ENCODE measurements around the gene INSR. TPM values are rescaled to one million over a fixed set of nuclear protein-coding genes. Genes with fewer than 3 reads are reported as not detected.

Gene INSR
- total RNA-seq, 1 experiment from 2014 or later = 8.4 TPM

DNA sequence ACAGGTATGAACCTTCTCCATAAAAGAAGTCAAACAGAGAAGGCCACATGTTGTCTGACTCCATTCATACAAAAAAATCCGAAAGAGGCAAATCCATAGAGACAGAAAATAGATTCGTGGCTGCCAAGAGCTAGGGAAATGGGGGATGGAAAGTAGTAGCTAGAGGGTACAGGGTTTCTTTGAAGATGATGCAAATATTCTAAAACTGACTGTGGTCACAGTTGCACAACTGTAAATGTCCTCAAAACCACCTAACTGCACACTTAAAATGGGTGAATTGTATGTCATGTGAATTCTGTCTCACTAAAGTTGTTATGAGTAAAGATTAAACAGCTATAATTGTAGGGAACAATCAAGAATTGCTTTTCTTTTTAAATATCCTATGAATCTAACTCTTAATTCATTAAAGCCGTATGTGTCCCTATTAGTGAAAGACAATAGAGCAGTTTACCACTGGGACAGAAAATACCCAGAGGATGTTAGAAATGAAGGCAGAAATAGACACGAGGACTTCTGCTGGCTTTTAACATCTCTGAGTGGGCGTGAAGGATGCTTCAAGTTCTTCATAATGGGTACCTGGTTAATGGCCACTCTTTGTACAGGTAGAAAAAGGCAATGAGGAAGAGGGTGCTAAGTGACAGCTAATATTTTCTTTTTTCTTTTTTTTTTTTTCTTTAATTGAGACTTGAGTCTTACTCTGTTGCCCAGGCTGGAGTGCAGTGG, 21.2 kb downstream of the INSR start:
- DNase-seq = no peak
- Mint-ChIP-seq H3K4me3 (ENCODE audit: low read depth, unreplicated experiment) (no peak overlapping the region), H3K27me3 (ENCODE audit: unreplicated experiment) (no peaks in the 10 kb centered on the region), H3K27ac (ENCODE audit: unreplicated experiment) (no peak overlapping the region), H3K36me3 (ENCODE audit: insufficient read depth, unreplicated experiment) (no peaks in the 10 kb centered on the region), H3K4me1 (ENCODE audit: low read depth, unreplicated experiment) (no peaks in the 10 kb centered on the region), H3K9me3 (ENCODE audit: low read depth, unreplicated experiment) (no peaks in the 10 kb centered on the region)
- intact Hi-C loops (cut with micrococcal nuclease; ENCODE audit: unreplicated experiment) = no loop called here
- TF ChIP-seq, protein P1, sequence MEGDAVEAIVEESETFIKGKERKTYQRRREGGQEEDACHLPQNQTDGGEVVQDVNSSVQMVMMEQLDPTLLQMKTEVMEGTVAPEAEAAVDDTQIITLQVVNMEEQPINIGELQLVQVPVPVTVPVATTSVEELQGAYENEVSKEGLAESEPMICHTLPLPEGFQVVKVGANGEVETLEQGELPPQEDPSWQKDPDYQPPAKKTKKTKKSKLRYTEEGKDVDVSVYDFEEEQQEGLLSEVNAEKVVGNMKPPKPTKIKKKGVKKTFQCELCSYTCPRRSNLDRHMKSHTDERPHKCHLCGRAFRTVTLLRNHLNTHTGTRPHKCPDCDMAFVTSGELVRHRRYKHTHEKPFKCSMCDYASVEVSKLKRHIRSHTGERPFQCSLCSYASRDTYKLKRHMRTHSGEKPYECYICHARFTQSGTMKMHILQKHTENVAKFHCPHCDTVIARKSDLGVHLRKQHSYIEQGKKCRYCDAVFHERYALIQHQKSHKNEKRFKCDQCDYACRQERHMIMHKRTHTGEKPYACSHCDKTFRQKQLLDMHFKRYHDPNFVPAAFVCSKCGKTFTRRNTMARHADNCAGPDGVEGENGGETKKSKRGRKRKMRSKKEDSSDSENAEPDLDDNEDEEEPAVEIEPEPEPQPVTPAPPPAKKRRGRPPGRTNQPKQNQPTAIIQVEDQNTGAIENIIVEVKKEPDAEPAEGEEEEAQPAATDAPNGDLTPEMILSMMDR (IDR thresholded peaks at IDR 0.05; ENCODE audit: unreplicated experiment) = no peak
- CTCF ChIA-PET = no interaction called here
- no TSS peak for BruUV-seq (replicated peaks)

DNA sequence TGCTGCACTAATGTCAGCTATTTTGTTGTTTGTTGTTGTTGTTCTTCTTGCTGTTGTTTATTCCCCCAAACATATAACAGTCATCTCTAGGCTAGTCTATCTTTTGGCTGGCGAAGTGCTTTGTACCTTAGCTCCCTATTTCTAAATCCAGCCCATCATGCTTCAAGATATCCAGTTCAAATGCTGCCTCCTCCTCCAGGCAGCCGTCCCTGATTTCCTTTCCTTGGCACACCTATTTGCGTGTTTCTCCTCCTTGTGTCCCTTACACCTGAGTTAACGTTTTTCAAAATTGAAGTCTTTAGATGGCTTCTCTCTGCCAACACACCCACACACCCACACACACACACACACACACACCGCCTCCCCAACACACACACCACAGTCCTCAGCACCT, 25.5 kb downstream of the INSR start:
- H3K36me3 Mint-ChIP-seq (ENCODE audit: insufficient read depth, unreplicated experiment) = no peaks in the 10 kb centered on the region
- BruUV-seq (replicated peaks) = no TSS peak
- CTCF ChIA-PET = no interaction called here
- DNase-seq = no peak
- H3K4me1 Mint-ChIP-seq (ENCODE audit: low read depth, unreplicated experiment) = no peaks in the 10 kb centered on the region
- TF ChIP-seq, protein P1 (IDR thresholded peaks at IDR 0.05; ENCODE audit: unreplicated experiment) = no peak
- H3K27me3 Mint-ChIP-seq (ENCODE audit: unreplicated experiment) = no peaks in the 10 kb centered on the region
- H3K9me3 Mint-ChIP-seq (ENCODE audit: low read depth, unreplicated experiment) = no peaks in the 10 kb centered on the region
- H3K4me3 Mint-ChIP-seq (ENCODE audit: low read depth, unreplicated experiment) = no peak overlapping the region
- no peak overlapping the region for H3K27ac Mint-ChIP-seq (ENCODE audit: unreplicated experiment)
- intact Hi-C loops (cut with micrococcal nuclease; ENCODE audit: unreplicated experiment) = no loop called here

DNA sequence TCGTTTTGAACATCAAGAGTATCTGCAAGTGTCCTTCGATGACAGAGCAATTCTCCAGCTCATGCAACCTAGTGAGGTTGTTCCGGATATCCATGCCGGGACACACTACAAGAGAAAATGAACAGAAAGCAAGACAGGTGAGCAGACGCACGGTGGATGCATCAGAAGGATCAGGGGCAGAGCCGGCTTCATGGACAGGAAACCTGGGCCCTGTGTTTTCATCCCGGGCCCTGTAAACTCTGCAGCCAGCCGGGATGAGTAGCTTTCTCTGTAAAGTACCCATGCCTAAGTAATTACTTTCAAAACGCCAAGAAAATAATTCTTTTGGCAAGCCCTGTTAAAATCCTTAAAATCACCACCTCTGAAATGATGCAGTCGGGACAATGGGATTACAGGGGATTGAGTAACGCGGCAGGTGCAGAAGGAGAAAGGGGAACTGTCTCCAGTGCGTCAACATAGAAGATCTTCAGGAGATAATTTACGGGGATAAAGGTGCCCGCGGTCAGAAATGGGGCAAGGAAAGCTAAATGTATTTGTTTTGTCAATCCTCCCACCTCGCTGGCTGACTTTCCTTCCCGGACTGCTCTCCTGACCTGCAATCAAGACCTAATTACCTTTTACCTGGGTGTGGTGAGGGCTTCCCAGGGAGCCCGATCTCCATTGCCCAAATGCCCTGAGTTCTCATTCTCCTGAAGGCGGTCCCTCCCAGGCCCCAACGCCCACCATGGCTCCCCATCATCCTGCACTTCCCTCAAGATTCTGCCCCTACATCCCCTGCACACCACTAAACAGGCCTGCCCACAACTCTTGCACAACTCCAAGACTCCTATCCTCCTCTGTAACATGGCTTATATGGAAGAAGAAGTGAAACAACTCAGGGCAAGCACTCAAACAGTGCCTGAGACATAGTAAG, 26.2 kb downstream of the INSR start:
- TF ChIP-seq, protein P1 (IDR thresholded peaks at IDR 0.05; ENCODE audit: unreplicated experiment) = no peak
- H3K36me3 Mint-ChIP-seq (ENCODE audit: insufficient read depth, unreplicated experiment) = no peaks in the 10 kb centered on the region
- CTCF ChIA-PET = no interaction called here
- H3K4me1 Mint-ChIP-seq (ENCODE audit: low read depth, unreplicated experiment) = no peaks in the 10 kb centered on the region
- BruUV-seq (replicated peaks) = no TSS peak
- no peaks in the 10 kb centered on the region for H3K27me3 Mint-ChIP-seq (ENCODE audit: unreplicated experiment)
- intact Hi-C loops (cut with micrococcal nuclease; ENCODE audit: unreplicated experiment) = no loop called here
- H3K4me3 Mint-ChIP-seq (ENCODE audit: low read depth, unreplicated experiment) = no peak overlapping the region
- no peak for DNase-seq
- H3K9me3 Mint-ChIP-seq (ENCODE audit: low read depth, unreplicated experiment) = no peaks in the 10 kb centered on the region
- no peak overlapping the region for H3K27ac Mint-ChIP-seq (ENCODE audit: unreplicated experiment)

DNA sequence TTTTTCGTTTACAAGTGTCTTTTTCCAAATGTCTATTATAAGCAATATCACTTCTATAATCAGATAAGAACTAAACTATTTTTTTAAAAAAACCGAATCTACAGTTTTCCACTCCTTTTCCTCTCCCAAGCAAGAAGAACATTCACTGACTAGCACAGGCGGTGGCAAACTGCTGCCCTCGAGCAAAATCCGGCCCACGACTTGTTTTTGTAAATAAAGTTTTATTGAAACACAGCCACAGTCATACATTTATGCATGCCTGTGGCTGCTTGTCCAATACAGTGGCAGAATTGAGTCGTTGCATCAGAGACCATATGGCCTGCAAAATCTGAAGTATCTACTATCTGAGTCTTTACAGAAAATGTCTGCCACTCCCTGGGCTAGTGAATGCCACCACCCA, 27.4 kb downstream of the INSR start:
- no peaks in the 10 kb centered on the region for H3K36me3 Mint-ChIP-seq (ENCODE audit: insufficient read depth, unreplicated experiment)
- CTCF ChIA-PET = no interaction called here
- H3K27ac Mint-ChIP-seq (ENCODE audit: unreplicated experiment) = no peak overlapping the region
- H3K4me3 Mint-ChIP-seq (ENCODE audit: low read depth, unreplicated experiment) = no peak overlapping the region
- TF ChIP-seq, protein P1 (IDR thresholded peaks at IDR 0.05; ENCODE audit: unreplicated experiment) = no peak
- BruUV-seq (replicated peaks) = no TSS peak
- no peaks in the 10 kb centered on the region for H3K4me1 Mint-ChIP-seq (ENCODE audit: low read depth, unreplicated experiment)
- H3K27me3 Mint-ChIP-seq (ENCODE audit: unreplicated experiment) = no peaks in the 10 kb centered on the region
- DNase-seq = no peak
- intact Hi-C loops (cut with micrococcal nuclease; ENCODE audit: unreplicated experiment) = no loop called here
- H3K9me3 Mint-ChIP-seq (ENCODE audit: low read depth, unreplicated experiment) = no peaks in the 10 kb centered on the region
